RWPE2 (cell line): ENCODE data around the gene PRKCD.

Experiments used
- ATAC-seq: fragments of 200-7000 bp; cut with Tn5 transposase; 3 replicates; pipeline ENCODE4 v1.9.1; 2021; ENCODE audit warnings: low read depth
- DNase-seq: peaks from one replicate; pipeline ENCODE4 v3.0.0-alpha.2; 2020; ENCODE audit warnings: low spot score
- H3K27ac ChIP-seq: fragments of 450-650 bp; 2 replicates; pipeline ENCODE4 v1.5.1; 2017; ENCODE audit warnings: mild to moderate bottlenecking; ENCODE audit not compliant: poor library complexity, severe bottlenecking
- H3K27me3 ChIP-seq: fragments of 250-450 bp; sonication (Bioruptor Pico); 2 replicates; pipeline ENCODE4 v1.5.1; 2021; ENCODE audit warnings: mild to moderate bottlenecking, moderate library complexity; ENCODE audit not compliant: insufficient read depth, poor library complexity, severe bottlenecking
- H3K36me3 ChIP-seq: fragments of 250-450 bp; sonication (Bioruptor Pico); 2 replicates; pipeline ENCODE4 v1.5.1; 2020; ENCODE audit warnings: low read depth, mild to moderate bottlenecking, moderate library complexity
- H3K4me1 ChIP-seq: fragments of 250-450 bp; sonication (Bioruptor Pico); 2 replicates; pipeline ENCODE4 v1.5.1; 2021; ENCODE audit warnings: mild to moderate bottlenecking, moderate library complexity; ENCODE audit not compliant: insufficient read depth, poor library complexity, severe bottlenecking
- H3K4me3 ChIP-seq: fragments of 250-450 bp; sonication (Bioruptor Pico); 2 replicates; pipeline ENCODE4 v1.5.1; 2021; ENCODE audit warnings: mild to moderate bottlenecking, moderate library complexity; ENCODE audit not compliant: severe bottlenecking
- H3K9me3 ChIP-seq: fragments of 250-450 bp; sonication (Bioruptor Pico); 2 replicates; pipeline ENCODE4 v1.5.1; 2021; ENCODE audit warnings: mild to moderate bottlenecking, moderate library complexity; ENCODE audit not compliant: severe bottlenecking
- CTCF ChIP-seq: fragments of 450-650 bp; IDR thresholded peaks from one replicate; pipeline ENCODE4 v1.5.1; 2017; ENCODE audit warnings: mild to moderate bottlenecking, moderate library complexity; ENCODE audit not compliant: poor library complexity, severe bottlenecking

Gene PRKCD

GRCh38 chr3:53200501-53201498 is 39.8 kb downstream of the PRKCD start:
- H3K27me3 ChIP-seq, result no peaks in the 10 kb centered on the region
- H3K9me3 ChIP-seq, result no peaks in the 10 kb centered on the region
- H3K27ac ChIP-seq, result no peak overlapping the region
- H3K4me3 ChIP-seq, result no peak overlapping the region
- no peak for DNase-seq
- ATAC-seq, result no peak
- no peaks in the 10 kb centered on the region for H3K4me1 ChIP-seq
- no peak for TF ChIP-seq CTCF
- no peaks in the 10 kb centered on the region for H3K36me3 ChIP-seq

- no peak for ATAC-seq
These were observed 41.5 kb downstream of the PRKCD start for GRCh38 chr3:53202331-53203015.

GRCh38 chr3:53211706-53212702 is 51.0 kb downstream of the PRKCD start:
- ATAC-seq (no peak), DNase-seq (no peak)
- Histone ChIP-seq H3K27ac (no peak overlapping the region), H3K27me3 (no peaks in the 10 kb centered on the region), H3K4me3 (no peak overlapping the region), H3K36me3 (no peaks in the 10 kb centered on the region), H3K9me3 (no peaks in the 10 kb centered on the region), H3K4me1 (no peaks in the 10 kb centered on the region)
- TF ChIP-seq CTCF, result no peak

More at GRCh38 chr3:53202331-53203015, 41.5 kb downstream of the PRKCD start:
- no peak for TF ChIP-seq CTCF
- no peaks in the 10 kb centered on the region for H3K27me3 ChIP-seq
- no peak overlapping the region for H3K4me3 ChIP-seq
- H3K36me3 ChIP-seq, result no peaks in the 10 kb centered on the region
- H3K27ac ChIP-seq, result no peak overlapping the region
- DNase-seq, result no peak
- H3K9me3 ChIP-seq, result no peaks in the 10 kb centered on the region
- no peaks in the 10 kb centered on the region for H3K4me1 ChIP-seq

DNA sequence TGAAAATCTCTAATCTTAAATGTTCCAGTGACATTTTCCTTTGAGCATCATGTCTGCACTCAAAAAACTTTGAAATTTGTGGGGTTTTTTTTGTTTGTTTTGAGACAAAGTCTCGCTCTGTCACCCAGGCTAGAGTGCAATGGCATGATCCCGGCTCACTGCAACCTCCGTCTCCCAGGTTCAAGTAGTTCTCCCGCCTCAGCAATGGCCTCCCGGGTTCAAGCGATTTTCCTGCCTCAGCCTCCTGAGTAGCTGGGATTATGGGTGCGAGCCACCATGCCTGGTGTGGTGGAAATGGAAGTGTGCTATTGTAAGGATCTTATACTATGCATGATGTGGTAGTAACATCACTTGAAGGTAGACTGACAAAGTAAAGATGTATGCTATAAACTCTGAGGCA is 52.3 kb downstream of the PRKCD start:
- H3K27me3 ChIP-seq, result no peaks in the 10 kb centered on the region
- no peaks in the 10 kb centered on the region for H3K9me3 ChIP-seq
- no peak overlapping the region for H3K27ac ChIP-seq
- no peaks in the 10 kb centered on the region for H3K36me3 ChIP-seq
- DNase-seq (no peak), ATAC-seq (no peak)
- no peaks in the 10 kb centered on the region for H3K4me1 ChIP-seq
- no peak overlapping the region for H3K4me3 ChIP-seq
- TF ChIP-seq CTCF, result no peak
